ENCODE measurements around the gene TMEM63C.
"Not testable (repeated sequence)": the region's sequence is repeated elsewhere in the genome, so short reads cannot be mapped to it uniquely, and the experiment has no call there.

The TMEM63C gene

GRCh38 chr14:77260199-77260598 lies 78.6 kb downstream of the TMEM63C start:
- DNase-seq = no peak

- DNase-seq = no peak
Measured at GRCh38 chr14:77260631-77261030, 79.0 kb downstream of the TMEM63C start.

DNA sequence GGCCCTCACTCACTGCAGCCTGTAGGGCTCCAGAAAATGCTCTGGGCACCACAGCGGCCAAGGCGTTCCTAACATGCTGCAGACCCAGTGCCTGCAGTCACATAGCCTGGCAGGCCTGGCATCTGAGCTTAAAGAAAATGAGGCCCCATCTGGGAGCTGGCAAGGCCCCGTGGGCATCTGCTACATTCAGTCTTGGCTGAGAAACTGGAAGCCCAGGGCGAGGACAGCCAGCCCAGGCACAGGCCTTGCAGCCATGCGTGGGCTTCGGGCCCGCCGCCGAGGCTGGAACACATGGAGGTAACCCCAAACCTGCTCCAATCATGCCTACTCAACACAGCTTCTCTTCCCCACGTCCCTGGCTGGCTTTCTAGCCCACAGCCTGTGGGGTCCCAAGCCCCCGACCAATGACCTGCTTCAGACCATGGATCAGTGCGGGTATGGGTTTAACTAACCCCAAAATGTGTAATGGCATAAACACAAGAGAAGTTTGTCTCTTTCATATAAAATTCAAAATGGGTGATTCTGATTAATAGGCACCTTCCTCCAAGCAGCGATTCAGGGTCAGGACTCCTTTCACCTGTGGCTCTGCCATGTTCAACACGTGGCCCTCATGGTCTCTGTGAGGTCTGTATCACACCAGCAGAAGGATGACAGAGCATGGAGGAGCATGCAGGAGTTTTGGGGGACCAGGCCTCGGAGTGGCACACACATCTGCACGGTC lies 83.0 kb downstream of the TMEM63C start:
- no peak for DNase-seq

GRCh38 chr14:77265187-77265515 lies 83.6 kb downstream of the TMEM63C start:
- DNase-seq = no peak

- no peak for DNase-seq
Measured at GRCh38 chr14:77265561-77266335, 84.2 kb downstream of the TMEM63C start.

- no peak for DNase-seq
Measured at GRCh38 chr14:77266336-77266735, 84.7 kb downstream of the TMEM63C start.

GRCh38 chr14:77267937-77268699 lies 86.5 kb downstream of the TMEM63C start:
- no peak for DNase-seq

- no peak for DNase-seq
Measured at GRCh38 chr14:77268989-77269600, 87.5 kb downstream of the TMEM63C start.

GRCh38 chr14:77270361-77271112 lies 88.9 kb downstream of the TMEM63C start:
- no peak for DNase-seq

DNA sequence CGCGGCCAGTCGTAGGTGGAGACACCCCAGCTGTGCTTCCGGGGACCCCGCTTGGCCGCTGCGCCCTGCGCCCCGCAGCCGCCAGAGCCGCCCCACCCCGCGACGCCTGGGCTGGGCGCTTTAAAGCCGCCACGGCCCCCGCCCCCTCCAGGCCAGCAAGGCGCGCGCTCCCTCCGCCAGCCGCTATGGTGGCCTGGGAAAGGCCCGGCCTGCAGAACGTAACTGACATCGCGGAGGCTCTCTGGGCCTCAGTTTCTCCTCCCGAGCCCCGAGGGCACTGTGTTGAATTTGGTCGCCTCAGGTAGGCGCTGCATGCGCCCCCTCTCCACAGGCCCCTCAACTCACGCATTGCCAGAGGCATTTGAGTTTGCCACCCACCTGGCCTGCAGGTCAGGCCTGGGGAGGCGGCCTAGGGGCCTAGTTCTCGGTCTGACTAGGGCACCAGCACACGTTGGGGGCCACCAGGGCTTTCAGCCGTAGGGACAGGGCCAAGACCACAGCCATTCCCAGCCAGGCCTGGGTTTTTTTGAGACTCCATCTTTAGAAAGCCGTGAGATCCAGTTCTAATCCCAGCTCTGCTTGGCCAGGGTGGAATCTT lies 89.6 kb downstream of the TMEM63C start, which contains the start of gene NGB:
TSS of gene NGB (minus strand) at position 94 of the 598 bp plus-strand sequence. CDS start 269 bp downstream, outside the sequence.
- DNase-seq = no peak

DNA sequence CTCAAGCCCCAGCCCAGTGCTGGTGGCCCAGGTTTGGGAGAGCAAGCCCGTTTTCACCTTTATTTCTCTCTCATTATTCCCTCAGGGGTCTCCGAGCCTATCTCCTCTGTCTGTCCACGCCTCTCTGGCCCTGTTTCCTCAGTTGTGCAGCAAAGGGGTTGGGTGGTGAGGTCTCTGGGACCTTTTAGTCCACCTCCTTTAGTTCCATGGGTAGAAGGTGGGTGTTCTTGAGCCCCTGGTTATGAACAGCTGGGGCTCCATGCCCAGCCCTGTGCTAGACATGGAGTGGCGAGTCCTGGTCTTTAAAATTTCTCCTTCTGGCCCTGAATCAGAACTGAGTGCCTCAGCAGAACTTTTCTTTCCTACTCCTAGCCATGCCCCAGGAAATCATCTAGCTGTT lies 90.7 kb downstream of the TMEM63C start:
- no peak for DNase-seq

DNA sequence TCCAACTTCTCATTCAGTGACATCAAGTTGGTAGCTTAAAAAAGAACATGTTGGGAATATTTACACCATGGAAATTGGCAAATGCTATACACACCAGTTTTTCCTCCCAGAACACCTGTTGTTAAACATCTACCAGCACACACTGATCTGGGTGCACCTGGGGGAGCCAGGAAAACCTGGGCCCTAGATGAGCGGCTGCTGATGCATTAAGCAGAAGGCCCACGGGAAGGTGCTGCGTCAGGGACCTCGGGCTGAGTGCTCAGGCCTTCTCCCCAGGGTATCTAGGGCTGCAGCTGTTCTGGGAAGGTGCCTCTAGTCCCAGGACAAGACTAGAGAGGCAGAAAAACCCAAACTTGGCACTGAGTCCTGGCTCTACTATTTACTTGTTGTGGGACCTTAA lies 92.2 kb downstream of the TMEM63C start:
- no peak for DNase-seq

- no peak for DNase-seq
Measured at GRCh38 chr14:77275041-77275580, 93.5 kb downstream of the TMEM63C start.

- DNase-seq = no peak
Measured at GRCh38 chr14:77275601-77276017, 94.0 kb downstream of the TMEM63C start.

DNA sequence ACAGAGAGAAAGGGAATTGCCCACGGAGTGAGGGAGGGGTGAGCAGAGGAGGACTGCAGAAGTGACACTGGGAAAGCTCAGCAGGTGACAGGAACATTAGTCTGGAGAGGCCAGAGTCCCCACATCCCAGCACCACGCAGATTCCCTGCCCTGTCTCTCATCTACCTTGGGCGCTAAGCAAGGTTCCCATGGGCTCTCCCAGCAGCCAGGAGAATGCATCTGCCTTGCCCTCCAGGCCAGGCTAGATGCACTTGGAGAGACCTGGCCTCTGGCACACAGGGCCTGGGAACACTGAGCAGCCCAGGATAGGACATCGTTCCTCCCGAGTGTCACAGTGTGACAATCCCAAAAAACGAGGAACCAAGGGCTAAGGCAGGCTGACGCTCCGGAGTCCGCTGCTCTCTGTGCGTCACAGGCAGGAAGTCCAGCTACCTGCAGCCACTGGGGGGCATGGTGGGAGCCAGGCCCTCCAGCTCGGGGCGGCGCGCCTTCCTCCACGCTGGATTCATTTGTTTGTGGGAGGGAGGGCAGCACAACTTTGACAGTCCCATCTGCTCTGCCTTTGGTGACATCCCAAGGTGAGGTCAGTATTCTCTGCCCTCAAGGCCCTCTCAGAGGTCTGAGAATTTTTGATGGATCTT lies 94.8 kb downstream of the TMEM63C start:
- no peak for DNase-seq

GRCh38 chr14:77276959-77277358 lies 95.4 kb downstream of the TMEM63C start:
- no peak for DNase-seq

DNA sequence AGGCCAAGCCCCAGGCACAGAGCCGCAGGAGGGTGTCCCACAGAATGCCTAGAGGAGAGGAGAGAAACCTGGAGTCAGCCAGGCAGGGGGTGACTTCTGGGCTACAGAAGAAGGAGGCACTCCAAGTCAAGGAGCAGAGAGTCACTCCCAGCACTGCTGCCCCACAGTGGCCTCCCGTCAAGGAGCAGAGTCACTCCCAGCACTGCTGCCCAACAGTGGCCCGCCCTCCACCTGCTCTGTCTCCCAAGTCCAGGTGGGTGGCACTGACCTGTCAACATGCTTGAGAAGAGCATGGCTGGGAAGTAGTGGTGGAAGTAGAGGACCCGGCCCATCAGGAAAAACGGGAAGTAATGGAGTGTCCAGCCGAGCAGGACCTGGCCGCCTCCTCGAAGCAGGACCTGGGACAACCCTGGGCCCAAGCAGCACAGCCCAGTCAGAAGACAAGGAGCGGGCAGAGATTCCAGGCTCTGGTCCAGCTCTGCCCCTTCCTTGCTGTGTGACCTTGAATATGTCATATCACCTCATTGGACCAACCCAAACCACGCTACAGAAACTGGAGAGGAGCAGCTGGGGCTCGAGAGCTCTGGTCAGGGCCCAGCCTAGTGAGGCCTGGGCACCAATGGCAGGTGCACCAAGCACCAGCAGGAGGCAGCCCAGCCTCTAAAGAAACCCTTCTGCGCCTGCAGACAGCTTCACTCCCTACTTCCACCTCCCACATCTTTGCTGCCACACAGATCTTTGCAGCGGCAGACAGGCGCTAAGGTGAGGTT lies 97.0 kb downstream of the TMEM63C start:
- no peak for DNase-seq

GRCh38 chr14:77279719-77280118 lies 98.1 kb downstream of the TMEM63C start:
- no peak for DNase-seq

GRCh38 chr14:77280921-77281320 lies 99.3 kb downstream of the TMEM63C start:
- not testable (repeated sequence) for DNase-seq

GRCh38 chr14:77281852-77282410 lies 100.3 kb downstream of the TMEM63C start:
- DNase-seq = no peak

Data from KG1 (cell line).